Testis (tissue), 3 donors: ENCODE measurements around the gene VRK2. TPM values are rescaled to one million over a fixed set of nuclear protein-coding genes. Genes with fewer than 3 reads are reported as not detected.
"Not testable (repeated sequence)": the region's sequence is repeated elsewhere in the genome, so short reads cannot be mapped to it uniquely, and the experiment has no call there.

ENCODE experiments used
- DNase-seq: peaks from one replicate; pipeline ENCODE4 v3.0.0-alpha.2; 2019
- H3K27ac ChIP-seq, 2 donors: fragments of 200-600 bp; sonication (generic); one replicate each; pipeline ENCODE4 v1.5.1; 2019
- H3K27me3 ChIP-seq: fragments of 200-600 bp; sonication (generic); one replicate; pipeline ENCODE4 v1.5.1; 2019
- H3K36me3 ChIP-seq: fragments of 200-600 bp; sonication (generic); one replicate; pipeline ENCODE4 v1.5.1; 2017; ENCODE audit warnings: low read depth; ENCODE audit errors: missing control alignments
- H3K4me1 ChIP-seq: fragments of 200-600 bp; sonication (generic); one replicate; pipeline ENCODE4 v1.5.1; 2019
- H3K4me3 ChIP-seq, 2 donors: fragments of 200-600 bp; sonication (generic); one replicate each; pipeline ENCODE4 v1.5.1; 2017 to 2019
- H3K9me3 ChIP-seq: fragments of 200-600 bp; sonication (generic); one replicate; pipeline ENCODE4 v1.5.1; 2017
- POLR2A ChIP-seq: fragments of 450-650 bp; IDR thresholded peaks from one replicate; pipeline ENCODE4 v1.6.1; 2017; ENCODE audit warnings: antibody characterized with exemption, mild to moderate bottlenecking, moderate library complexity
- WGBS, 2 donors: methylation state at CpG; one replicate each; pipeline ENCODE4 v1.1.5; 2018; 5-methylcytosine and 5-hydroxymethylcytosine counted together
- intact Hi-C: fragments of 100-400 bp; cut with DNase I; formaldehyde crosslinking; loops from one replicate; pipeline ENCODE4 v1.15.1; 2023; ENCODE audit warnings: low total_unique reads
- polyA plus RNA-seq: library from polyadenylated mRNA; stranded (reverse); fragments of 350-450 nt; fragmentation: Illumina TruSeq; extraction: RNeasy Lipid Tissue Mini Kit (QIAGEN cat#74804); gene quantifications from one replicate; pipeline ENCODE4 v1.2.3, GENCODE V29; 2014; ENCODE audit warnings: low read depth, low replicate concordance; ENCODE audit not compliant: insufficient read depth
- total RNA-seq, 2 donors: library from RNA; depleted of rRNA; stranded (reverse); fragments of >200 nt; gene quantifications; one replicate each; pipeline ENCODE4 v1.2.3, GENCODE V29; 2016
- TF ChIP-seq, protein P1 (sequence below), 3 experiments: fragments of 450-650 bp in 2 of 3; fragments of 200-600 bp in 1 of 3; sonication (generic) in 1 of 3; IDR thresholded peaks; one replicate each; pipeline ENCODE4 v1.5.1; 2016 to 2019; ENCODE audit warnings: antibody characterized with exemption in 3 of 3, mild to moderate bottlenecking in 2 of 3, moderate library complexity in 1 of 3

The VRK2 gene
- total and polyA plus RNA-seq, 3 donors from 2014 or later = 16.6 to 18.5 (median 16.7) TPM

DNA sequence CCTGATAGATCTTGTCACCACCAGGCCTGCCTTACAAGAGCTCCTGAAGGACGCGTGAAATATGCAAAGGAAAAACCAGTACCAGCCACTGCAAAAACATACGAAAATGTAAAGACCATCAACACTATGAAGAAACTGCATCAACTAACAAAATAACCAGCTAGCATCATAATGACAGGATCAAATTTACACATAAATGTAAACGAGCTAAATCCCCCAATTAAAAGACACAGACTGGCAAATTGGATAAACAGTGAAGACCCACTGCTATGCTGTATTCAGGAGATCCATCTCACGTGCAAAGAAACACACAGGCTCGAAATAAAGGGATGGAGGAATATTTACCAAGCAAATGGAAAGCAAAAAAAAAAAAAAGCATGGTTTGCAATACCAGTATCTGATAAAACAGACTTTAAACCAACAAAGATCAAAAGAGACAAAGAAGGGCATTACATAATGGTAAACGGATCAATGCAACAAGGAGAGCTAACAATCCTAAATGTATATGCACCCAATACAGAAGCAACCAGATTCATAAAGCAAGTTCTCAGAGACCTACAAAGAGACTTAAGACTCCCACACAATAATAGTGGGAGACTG is 123.8 kb downstream of the VRK2 start:
- H3K36me3 ChIP-seq, intact Hi-C loops, H3K4me3 ChIP-seq, H3K9me3 ChIP-seq, H3K27ac ChIP-seq, DNase-seq, H3K4me1 ChIP-seq, H3K27me3 ChIP-seq: not testable (repeated sequence)
- WGBS, 2 donors = 92 to 98% methylated on average over 7 of the region's 7 CpGs

DNA sequence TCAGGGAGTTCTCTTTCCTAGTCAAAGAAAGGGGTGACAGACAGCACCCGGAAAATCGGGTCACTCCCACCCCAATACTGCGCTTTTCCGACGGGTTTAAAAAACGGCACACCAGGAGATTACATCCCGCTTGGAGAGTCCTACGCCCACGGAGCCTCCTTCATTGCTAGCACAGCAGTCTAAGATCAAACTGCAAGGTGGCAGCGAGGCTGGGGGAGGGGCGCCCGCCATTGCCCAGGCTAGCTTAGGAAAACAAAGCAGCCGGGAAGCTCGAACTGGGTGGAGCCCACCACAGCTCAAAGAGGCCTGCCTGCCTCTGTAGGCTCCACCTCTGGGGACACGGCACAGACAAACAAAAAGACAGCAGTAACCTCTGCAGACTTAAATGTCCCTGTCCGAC is 125.2 kb downstream of the VRK2 start:
- H3K36me3 ChIP-seq, H3K27me3 ChIP-seq, intact Hi-C loops, H3K4me1 ChIP-seq, H3K27ac ChIP-seq, H3K9me3 ChIP-seq, H3K4me3 ChIP-seq, DNase-seq: not testable (repeated sequence)
- WGBS, 2 donors = 92 to 95% methylated on average over 13 to 16 of the region's 16 CpGs

DNA sequence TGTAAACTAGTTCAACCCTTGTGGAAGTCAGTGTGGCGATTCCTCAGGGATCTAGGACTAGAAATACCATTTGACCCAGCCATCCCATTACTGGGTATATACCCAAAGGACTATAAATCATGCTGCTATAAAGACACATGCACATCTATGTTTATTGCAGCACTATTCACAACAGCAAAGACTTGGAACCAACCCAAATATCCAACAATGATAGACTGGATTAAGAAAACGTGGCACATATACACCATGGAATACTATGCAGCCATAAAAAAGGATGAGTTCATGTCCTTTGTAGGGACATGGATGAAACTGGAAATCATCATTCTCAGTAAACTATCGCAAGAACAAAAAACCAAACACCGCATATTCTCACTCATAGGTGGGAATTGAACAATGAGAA is 130.6 kb downstream of the VRK2 start:
- H3K4me1 ChIP-seq, H3K36me3 ChIP-seq, H3K27me3 ChIP-seq, DNase-seq, H3K27ac ChIP-seq, intact Hi-C loops, H3K4me3 ChIP-seq, H3K9me3 ChIP-seq: not testable (repeated sequence)
- 95 to 100% methylated on average over 2 to 3 of the region's 4 CpGs for WGBS, 2 donors

DNA sequence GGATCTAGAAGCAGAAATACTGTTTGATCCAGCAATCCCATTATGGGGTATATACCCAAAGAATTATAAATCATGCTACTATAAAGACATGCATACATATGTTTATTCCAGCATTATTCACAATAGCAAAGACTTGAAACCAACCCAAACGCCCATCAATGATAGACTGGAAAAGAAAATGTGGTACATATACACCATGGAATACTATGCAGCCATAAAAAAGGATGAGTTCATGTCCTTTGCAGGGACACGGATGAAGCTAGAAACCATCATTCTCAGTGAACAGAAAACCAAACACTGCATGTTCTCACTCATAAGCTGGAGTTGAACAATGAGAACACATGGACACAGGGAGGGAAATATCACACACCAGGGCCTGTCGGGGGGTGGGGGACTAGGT is 133.6 kb downstream of the VRK2 start:
- 94 to 98% methylated on average over 3 of the region's 3 CpGs for WGBS, 2 donors
- not testable (repeated sequence) for H3K9me3 ChIP-seq

DNA sequence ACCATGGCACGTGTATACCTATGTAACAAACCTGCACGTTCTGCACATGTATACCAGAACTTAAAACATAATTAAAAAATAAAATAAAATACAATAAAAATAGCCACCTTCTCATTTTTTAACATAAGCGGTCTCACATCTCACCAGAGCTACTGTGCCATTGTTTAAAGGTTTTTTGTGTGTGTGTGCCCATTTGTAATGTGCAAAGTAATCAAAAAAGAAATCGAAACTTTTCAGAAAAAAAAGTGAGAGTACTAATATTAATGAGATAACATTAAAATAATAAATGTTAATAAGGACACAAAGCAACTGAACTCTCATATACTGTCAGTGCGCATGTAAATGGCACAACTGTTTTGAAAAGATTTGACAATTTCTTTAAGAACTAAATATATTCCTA is 134.0 kb downstream of the VRK2 start:
- no peaks in the 10 kb centered on the region for H3K9me3 ChIP-seq
- no peak for DNase-seq
- no peaks in the 10 kb centered on the region for H3K27me3 ChIP-seq
- no peaks in the 10 kb centered on the region for H3K4me1 ChIP-seq
- intact Hi-C loops = no loop called here
- no peak for TF ChIP-seq POLR2A
- TF ChIP-seq, protein P1, sequence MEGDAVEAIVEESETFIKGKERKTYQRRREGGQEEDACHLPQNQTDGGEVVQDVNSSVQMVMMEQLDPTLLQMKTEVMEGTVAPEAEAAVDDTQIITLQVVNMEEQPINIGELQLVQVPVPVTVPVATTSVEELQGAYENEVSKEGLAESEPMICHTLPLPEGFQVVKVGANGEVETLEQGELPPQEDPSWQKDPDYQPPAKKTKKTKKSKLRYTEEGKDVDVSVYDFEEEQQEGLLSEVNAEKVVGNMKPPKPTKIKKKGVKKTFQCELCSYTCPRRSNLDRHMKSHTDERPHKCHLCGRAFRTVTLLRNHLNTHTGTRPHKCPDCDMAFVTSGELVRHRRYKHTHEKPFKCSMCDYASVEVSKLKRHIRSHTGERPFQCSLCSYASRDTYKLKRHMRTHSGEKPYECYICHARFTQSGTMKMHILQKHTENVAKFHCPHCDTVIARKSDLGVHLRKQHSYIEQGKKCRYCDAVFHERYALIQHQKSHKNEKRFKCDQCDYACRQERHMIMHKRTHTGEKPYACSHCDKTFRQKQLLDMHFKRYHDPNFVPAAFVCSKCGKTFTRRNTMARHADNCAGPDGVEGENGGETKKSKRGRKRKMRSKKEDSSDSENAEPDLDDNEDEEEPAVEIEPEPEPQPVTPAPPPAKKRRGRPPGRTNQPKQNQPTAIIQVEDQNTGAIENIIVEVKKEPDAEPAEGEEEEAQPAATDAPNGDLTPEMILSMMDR (IDR thresholded peaks at IDR 0.05) = no peak
- 93 to 94% methylated on average over 5 of the region's 5 CpGs for WGBS, 2 donors
- H3K4me3 ChIP-seq = no peak overlapping the region
- no peaks in the 10 kb centered on the region for H3K36me3 ChIP-seq
- no peak overlapping the region for H3K27ac ChIP-seq

More for the DNA sequence above, 133.6 kb downstream of the VRK2 start:
- H3K4me3 ChIP-seq, H3K27me3 ChIP-seq, H3K4me1 ChIP-seq, H3K27ac ChIP-seq, DNase-seq, H3K36me3 ChIP-seq, intact Hi-C loops: not testable (repeated sequence)

DNA sequence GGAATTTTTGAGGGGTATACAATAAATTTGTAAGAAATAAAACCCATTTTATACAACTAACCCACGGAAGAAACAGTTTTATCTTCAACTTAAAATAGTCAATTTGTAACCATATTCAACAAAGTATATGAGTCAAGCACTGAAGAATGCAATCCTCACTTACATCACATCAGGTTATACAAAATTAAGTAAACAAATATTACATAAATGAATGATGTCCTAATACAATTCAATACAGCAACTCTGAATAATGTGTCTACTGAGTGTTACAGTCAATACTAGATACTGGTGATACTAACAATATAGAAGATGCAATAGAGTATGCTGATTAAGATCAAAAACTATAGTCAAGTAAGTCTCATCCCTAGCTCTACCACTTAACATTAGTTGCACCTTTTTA is 135.9 kb downstream of the VRK2 start:
- 70 to 83% methylated on average over 1 of the region's 1 CpG for WGBS, 2 donors
- TF ChIP-seq, protein P1 (IDR thresholded peaks at IDR 0.05) = no peak
- TF ChIP-seq POLR2A = no peak
- Histone ChIP-seq H3K27ac (no peak overlapping the region), H3K4me3 (no peak overlapping the region), H3K9me3 (no peaks in the 10 kb centered on the region), H3K27me3 (no peaks in the 10 kb centered on the region), H3K36me3 (no peaks in the 10 kb centered on the region), H3K4me1 (no peaks in the 10 kb centered on the region)
- DNase-seq = no peak
- intact Hi-C loops = no loop called here

DNA sequence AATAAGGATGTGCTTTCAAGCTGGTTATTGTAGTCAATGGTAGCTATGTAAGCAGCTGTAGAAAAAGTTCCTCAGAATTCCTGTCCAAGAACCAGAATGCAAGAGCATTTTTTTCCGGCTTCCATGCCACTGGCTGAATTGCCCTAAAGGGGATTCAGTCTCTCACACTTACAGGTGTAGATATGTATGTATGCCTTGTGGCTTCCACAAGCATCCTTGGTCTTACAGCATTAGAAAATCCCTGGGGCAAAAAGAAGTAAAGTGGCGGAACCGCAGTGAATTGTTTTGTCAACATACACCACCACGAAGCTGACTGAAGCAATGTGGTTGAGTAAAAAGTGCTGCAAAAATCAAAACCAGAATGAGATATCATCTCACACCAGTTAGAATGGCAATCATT is 139.9 kb downstream of the VRK2 start:
- H3K36me3 ChIP-seq = no peaks in the 10 kb centered on the region
- H3K27me3 ChIP-seq = no peaks in the 10 kb centered on the region
- intact Hi-C loops = no loop called here
- 96 to 97% methylated on average over 4 of the region's 4 CpGs for WGBS, 2 donors
- no peak overlapping the region for H3K27ac ChIP-seq
- DNase-seq = no peak
- TF ChIP-seq POLR2A = no peak
- TF ChIP-seq, protein P1 (IDR thresholded peaks at IDR 0.05) = no peak
- no peaks in the 10 kb centered on the region for H3K4me1 ChIP-seq
- H3K9me3 ChIP-seq = no peaks in the 10 kb centered on the region
- no peak overlapping the region for H3K4me3 ChIP-seq

DNA sequence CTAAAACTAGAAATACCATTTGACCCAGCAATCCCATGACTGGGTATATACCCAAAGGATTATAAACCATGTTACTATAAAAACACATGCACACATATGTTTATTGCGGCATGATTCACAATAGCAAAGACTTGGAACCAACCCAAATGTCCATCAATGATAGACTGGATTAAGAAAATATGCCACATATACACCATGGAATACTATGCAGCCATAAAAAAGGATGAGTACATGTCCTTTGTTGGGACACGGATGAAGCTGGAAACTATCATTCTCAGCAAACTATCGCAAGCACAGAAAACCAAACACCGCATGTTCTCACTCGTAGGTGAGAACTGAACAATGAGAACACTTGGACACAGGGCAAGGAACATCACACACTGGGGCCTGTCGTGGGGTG is 140.4 kb downstream of the VRK2 start:
- 97 to 98% methylated on average over 6 of the region's 6 CpGs for WGBS, 2 donors
- intact Hi-C loops, H3K4me3 ChIP-seq, DNase-seq, H3K27ac ChIP-seq, H3K27me3 ChIP-seq, H3K9me3 ChIP-seq, H3K36me3 ChIP-seq, H3K4me1 ChIP-seq: not testable (repeated sequence)
